H1 (cell line): ENCODE data around the gene BCAS3. TPM values are rescaled to one million over a fixed set of nuclear protein-coding genes. Genes with fewer than 3 reads are reported as not detected.

Source experiments
- CTCF ChIA-PET: fragments of 300-600 bp; sonication (Branson Sonifier 250); formaldehyde crosslinking; loops from one replicate; lab custom pipeline; 2021; ENCODE audit not compliant: partially characterized antibody; lab: Charles Lee
- POLR2A ChIA-PET: fragments of 300-600 bp; sonication (Branson Sonifier 250); formaldehyde crosslinking; loops from one replicate; lab custom pipeline; 2021; ENCODE audit warnings: inconsistent platforms; ENCODE audit not compliant: partially characterized antibody; lab: Charles Lee
- DNase-seq, 2 experiments: peaks; one replicate each; pipeline versions ENCODE4 v3.0.0 to v3.0.0-alpha.2; 2010 to 2022; ENCODE audit warnings: low spot score in 2 of 2, low read depth in 1 of 2, mixed read lengths in 1 of 2
- FAIRE-seq: peaks from 2 replicates; lab custom pipeline; 2011; peaks lifted over from hg19 to GRCh38; lab: Jason Lieb, UNC
- H2AFZ ChIP-seq: 2 replicates; pipeline ENCODE4 v1.8.1; 2012; ENCODE audit warnings: low read length, inconsistent platforms
- H2AK5ac ChIP-seq: 2 replicates; pipeline ENCODE4 v1.6.1; 2013; ENCODE audit warnings: low read depth, low read length
- H2BK120ac ChIP-seq: replicated peaks from 2 replicates; pipeline ENCODE3; 2013; ENCODE audit warnings: low read depth, low read length, inconsistent platforms
- H2BK12ac ChIP-seq: 2 replicates; pipeline ENCODE4 v1.6.1; 2013; ENCODE audit warnings: low read depth, low read length
- H2BK15ac ChIP-seq: 2 replicates; pipeline ENCODE4 v1.6.1; 2013; ENCODE audit warnings: low read length
- H2BK20ac ChIP-seq: 2 replicates; pipeline ENCODE4 v1.6.1; 2013; ENCODE audit warnings: low read length
- H2BK5ac ChIP-seq: 2 replicates; pipeline ENCODE4 v1.6.1; 2013; ENCODE audit warnings: low read depth, low read length
- H3K14ac ChIP-seq: 2 replicates; pipeline ENCODE4 v1.6.1; 2013; ENCODE audit warnings: inconsistent platforms; ENCODE audit not compliant: insufficient read length
- H3K18ac ChIP-seq: 2 replicates; pipeline ENCODE4 v1.6.1; 2013; ENCODE audit warnings: low read length; ENCODE audit errors: extremely low read depth
- H3K23ac ChIP-seq: 2 replicates; pipeline ENCODE4 v1.6.1; 2013; ENCODE audit warnings: inconsistent platforms; ENCODE audit not compliant: insufficient read length
- H3K23me2 ChIP-seq: 2 replicates; pipeline ENCODE4 v1.6.1; 2013; ENCODE audit warnings: low read depth, low read length
- H3K27ac ChIP-seq: 2 replicates; pipeline ENCODE4 v1.6.1; 2011; ENCODE audit warnings: low read depth, low read length, inconsistent platforms
- H3K27me3 ChIP-seq, 4 experiments: replicated peaks in 1 of 4; 1 replicate in 1 of 4; 2 replicates in 3 of 4; pipeline versions ENCODE4 v1.6.1 to v1.8.1; 2011 to 2013; ENCODE audit warnings: low read length in 3 of 4, mild to moderate bottlenecking in 3 of 4, inconsistent platforms in 2 of 4, mixed read lengths in 2 of 4, moderate library complexity in 1 of 4; ENCODE audit not compliant: control insufficient read depth in 3 of 4, insufficient read depth in 3 of 4; ENCODE audit errors: extremely low read depth in 1 of 4
- H3K36me3 ChIP-seq, 4 experiments: 2 replicates each; pipeline versions ENCODE4 v1.6.1 to v1.8.1; 2011 to 2013; ENCODE audit warnings: mild to moderate bottlenecking in 4 of 4, low read length in 3 of 4, moderate library complexity in 2 of 4, control low read depth in 1 of 4, inconsistent platforms in 1 of 4; ENCODE audit not compliant: insufficient read depth in 4 of 4, control insufficient read depth in 2 of 4
- H3K4ac ChIP-seq: replicated peaks from 2 replicates; pipeline ENCODE3; 2013; ENCODE audit warnings: low read length, low read depth, mixed read lengths, inconsistent platforms; ENCODE audit not compliant: insufficient read length
- H3K4me1 ChIP-seq, 4 experiments: replicated peaks in 1 of 4; 1 replicate in 1 of 4; 2 replicates in 3 of 4; pipeline versions ENCODE4 v1.6.1 to v1.8.1; 2011 to 2013; ENCODE audit warnings: low read length in 3 of 4, inconsistent platforms in 2 of 4, mixed read lengths in 1 of 4; ENCODE audit not compliant: insufficient read depth in 4 of 4, control insufficient read depth in 3 of 4
- H3K4me2 ChIP-seq, 2 experiments: 2 replicates each; pipeline versions ENCODE4 v1.6.1 to v1.8.1; 2011 to 2013; ENCODE audit warnings: low read depth in 2 of 2, low read length in 2 of 2, control low read depth in 1 of 2, inconsistent platforms in 1 of 2, mild to moderate bottlenecking in 1 of 2; ENCODE audit not compliant: insufficient read depth in 1 of 2
- H3K4me3 ChIP-seq, 4 experiments: fragments of 200-600, 300-600 bp in 1 of 4; sonication (generic), shearing (Covaris generic), sonication (Bioruptor Twin) in 1 of 4; 2 replicates each; pipeline versions ENCODE4 v1.5.1 to v1.8.1; 2011 to 2016; ENCODE audit warnings: low read length in 4 of 4, low read depth in 3 of 4, control low read depth in 2 of 4, inconsistent platforms in 2 of 4, mild to moderate bottlenecking in 2 of 4, mixed read lengths in 1 of 4, moderate library complexity in 1 of 4; ENCODE audit not compliant: insufficient read depth in 2 of 4; ENCODE audit errors: extremely low read depth in 1 of 4
- H3K56ac ChIP-seq: replicated peaks from 2 replicates; pipeline ENCODE3; 2013; ENCODE audit warnings: low read depth, mild to moderate bottlenecking, mixed read lengths, low read length, inconsistent platforms; ENCODE audit not compliant: insufficient read length
- H3K79me1 ChIP-seq: 2 replicates; pipeline ENCODE4 v1.6.1; 2013; ENCODE audit warnings: low read depth, low read length, control low read depth
- H3K79me2 ChIP-seq, 2 experiments: 2 replicates each; pipeline versions ENCODE4 v1.6.1 to v1.8.1; 2012 to 2013; ENCODE audit warnings: low read length in 2 of 2, mild to moderate bottlenecking in 2 of 2, inconsistent platforms in 1 of 2; ENCODE audit not compliant: insufficient read depth in 2 of 2, control insufficient read depth in 1 of 2
- H3K9ac ChIP-seq, 4 experiments: replicated peaks in 1 of 4; 1 replicate in 1 of 4; 2 replicates in 3 of 4; pipeline versions ENCODE4 v1.6.1 to v1.8.1; 2011 to 2013; ENCODE audit warnings: low read depth in 3 of 4, low read length in 3 of 4, control low read depth in 2 of 4, mild to moderate bottlenecking in 2 of 4, moderate library complexity in 2 of 4, inconsistent platforms in 1 of 4; ENCODE audit errors: extremely low read depth in 1 of 4
- H3K9me3 ChIP-seq, 2 experiments: 2 replicates each; pipeline versions ENCODE4 v1.6.1 to v1.8.1; 2012 to 2013; ENCODE audit warnings: mild to moderate bottlenecking in 2 of 2, moderate library complexity in 2 of 2, control low read depth in 1 of 2, inconsistent platforms in 1 of 2, low read depth in 1 of 2, low read length in 1 of 2, mixed read lengths in 1 of 2; ENCODE audit not compliant: insufficient read depth in 2 of 2
- H4K20me1 ChIP-seq, 2 experiments: replicated peaks in 1 of 2; 2 replicates each; pipeline versions ENCODE3 to v1.8.1; 2011 to 2013; ENCODE audit warnings: inconsistent platforms in 2 of 2, low read length in 2 of 2, mild to moderate bottlenecking in 1 of 2; ENCODE audit not compliant: insufficient read depth in 2 of 2, control insufficient read depth in 1 of 2
- H4K5ac ChIP-seq: 2 replicates; pipeline ENCODE4 v1.6.1; 2013; ENCODE audit warnings: low read length, low read depth, mixed read lengths, inconsistent platforms; ENCODE audit not compliant: insufficient read length
- H4K8ac ChIP-seq: 2 replicates; pipeline ENCODE4 v1.8.0; 2013; ENCODE audit warnings: mild to moderate bottlenecking, moderate library complexity, low read length, inconsistent platforms; ENCODE audit not compliant: insufficient read depth; ENCODE audit errors: extremely low read depth
- H4K91ac ChIP-seq: replicated peaks from 2 replicates; pipeline ENCODE3; 2013; ENCODE audit warnings: low read length, mixed read lengths, inconsistent platforms; ENCODE audit not compliant: insufficient read length
- POLR2AphosphoS5 ChIP-seq: IDR thresholded peaks from 2 replicates; pipeline ENCODE4 v1.6.1; 2011; ENCODE audit warnings: low read depth, low read length
- WGBS, 2 experiments: shearing (Covaris generic) in 1 of 2; methylation state at CpG; one replicate each; pipeline versions ENCODE4 v1.1.6 to v1.1.7; 2013 to 2015; ENCODE audit warnings: low lambda C conversion rate in 2 of 2, mixed read lengths in 2 of 2, inconsistent platforms in 1 of 2, low coverage in 1 of 2, missing lambda C conversion rate in 1 of 2; ENCODE audit not compliant: insufficient replicate concordance in 2 of 2, insufficient coverage in 1 of 2, insufficient read length in 1 of 2; ENCODE audit errors: extremely low coverage in 1 of 2, missing lambda C conversion rate in 1 of 2; 5-methylcytosine and 5-hydroxymethylcytosine counted together
- polyA plus RNA-seq, 7 experiments: library from polyadenylated mRNA; depleted of rRNA in 3 of 7; stranded (reverse) in 5 of 7; unstranded in 2 of 7; fragments of >200 nt in 5 of 7; fragments of 200-250 nt in 2 of 7; gene quantifications; 1 replicate in 5 of 7; 2 replicates in 1 of 7; 4 replicates in 1 of 7; pipeline versions ENCODE4 v1.2.1 to v1.2.3, GENCODE V29; 2011 to 2013; ENCODE audit warnings: missing spikeins in 2 of 7, mixed read lengths in 2 of 7
- total RNA-seq: library from RNA; stranded (reverse); fragmentation: NEBNext Ultra II Directional; extraction: Animal tissue kit (Norgen Biotek cat#: 25700); gene quantifications from 2 replicates; pipeline ENCODE4 v1.2.1, GENCODE V29; 2021
- TF ChIP-seq, protein P1 (sequence below): IDR thresholded peaks from 2 replicates; pipeline ENCODE4 v1.6.1; 2011; ENCODE audit warnings: low read length, improper control_type of control experiment

BCAS3 gene
- total and polyA plus RNA-seq, 2 of the 8 experiments (the other 6 are each of a cell fraction or from before 2014, with no cell fraction given): 9.9 to 13.3 TPM

DNA sequence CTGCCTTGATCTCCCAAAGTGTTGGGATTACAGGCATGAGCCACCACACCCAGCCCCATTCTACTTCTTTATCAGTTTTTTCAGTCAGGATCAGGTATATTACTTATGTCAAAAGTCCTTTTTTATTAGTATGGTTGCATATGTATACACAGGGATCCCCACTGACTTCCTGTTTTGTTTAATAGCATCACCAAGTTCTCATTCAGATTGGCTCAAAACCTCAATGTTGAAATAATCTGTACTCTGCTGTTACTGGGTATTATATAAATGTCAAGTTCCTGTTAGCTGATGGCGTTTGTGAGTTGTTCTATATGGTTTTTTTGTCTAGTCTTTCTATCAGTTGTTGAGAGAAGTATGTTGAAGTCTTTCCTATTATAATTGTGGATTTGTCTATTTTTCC is 168.5 kb downstream of the BCAS3 start:
- Histone ChIP-seq H3K23ac (no peak overlapping the region), H2AFZ (no peak overlapping the region), H3K9ac (no peak overlapping the region), H2BK5ac (no peak overlapping the region), H4K8ac (no peak overlapping the region), H3K79me2 (no peaks in the 10 kb centered on the region), H3K27ac (no peak overlapping the region), H3K18ac (no peak overlapping the region), H3K14ac (no peak overlapping the region), H2BK15ac (no peak overlapping the region), H3K27me3 (no peaks in the 10 kb centered on the region), H3K4ac (no peak overlapping the region), H4K5ac (no peak overlapping the region), H3K4me3 (no peak overlapping the region), H2BK120ac (no peak overlapping the region), H3K36me3 (no peaks in the 10 kb centered on the region), H4K91ac (no peak overlapping the region), H3K9me3 (no peaks in the 10 kb centered on the region), H3K79me1 (no peaks in the 10 kb centered on the region), H3K4me1 (no peaks in the 10 kb centered on the region), H2BK12ac (no peak overlapping the region), H3K4me2 (no peak overlapping the region), H4K20me1 (no peaks in the 10 kb centered on the region), H2AK5ac (no peak overlapping the region), H3K23me2 (no peaks in the 10 kb centered on the region), H2BK20ac (no peak overlapping the region), H3K56ac (no peak overlapping the region)
- ChIA-PET POLR2A (no interaction called here), CTCF (no interaction called here)
- DNase-seq (no peak), FAIRE-seq (no peak)
- TF ChIP-seq, protein P1, sequence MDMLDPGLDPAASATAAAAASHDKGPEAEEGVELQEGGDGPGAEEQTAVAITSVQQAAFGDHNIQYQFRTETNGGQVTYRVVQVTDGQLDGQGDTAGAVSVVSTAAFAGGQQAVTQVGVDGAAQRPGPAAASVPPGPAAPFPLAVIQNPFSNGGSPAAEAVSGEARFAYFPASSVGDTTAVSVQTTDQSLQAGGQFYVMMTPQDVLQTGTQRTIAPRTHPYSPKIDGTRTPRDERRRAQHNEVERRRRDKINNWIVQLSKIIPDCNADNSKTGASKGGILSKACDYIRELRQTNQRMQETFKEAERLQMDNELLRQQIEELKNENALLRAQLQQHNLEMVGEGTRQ: no peak
- no peak for TF ChIP-seq POLR2AphosphoS5
- 74% methylated on average over 1 of the region's 1 CpG; no CpG with 5 or more reads in 1 of the 2 experiments for WGBS, 2 experiments
